DOHH2 (cell line): Measurements from ENCODE around the gene DHRS7B.

ENCODE experiments used
- CTCF ChIP-seq: fragments of 200-600 bp; sonication (generic); IDR thresholded peaks from one replicate; pipeline ENCODE4 v1.5.1; 2014; ENCODE audit warnings: antibody characterized with exemption, mild to moderate bottlenecking, low read depth, low read length; ENCODE audit not compliant: poor library complexity, severe bottlenecking
- EZH2phosphoT487 ChIP-seq: fragments of 200-600 bp; sonication (generic); IDR thresholded peaks from 2 replicates; pipeline ENCODE4 v1.6.1; 2017; ENCODE audit warnings: borderline replicate concordance, mild to moderate bottlenecking, antibody characterized with exemption, low read length, moderate library complexity, mixed read lengths

GRCh38 chr17:21125862-21126261 lies 902 bp upstream of the DHRS7B start:
- TF ChIP-seq CTCF (no peak), EZH2phosphoT487 (no peak)
